Hematopoietic multipotent progenitor cell treated with erythropoietin and hydrocortisone succinate and interleukin-3 and kit ligand, for 6 days (in vitro differentiated cells): Measurements from ENCODE around the gene B4GALNT4.
"Not testable (repeated sequence)": the region's sequence is repeated elsewhere in the genome, so short reads cannot be mapped to it uniquely, and the experiment has no call there.

Experiments
- DNase-seq: peaks from one replicate; pipeline ENCODE4 v3.0.0-alpha.2; 2015

The B4GALNT4 gene

GRCh38 chr11:369336-370018 is at the start of gene B4GALNT4:
TSS of gene B4GALNT4 (plus strand) at chr11:369499. CDS start at chr11:369804, 305 bp downstream.
- no peak for DNase-seq

GRCh38 chr11:319888-320273 is 49.4 kb upstream of the B4GALNT4 start:
- DNase-seq: not testable (repeated sequence)

- DNase-seq: no peak
Observed at GRCh38 chr11:324156-324555, 45.1 kb upstream of the B4GALNT4 start.

- DNase-seq: not testable (repeated sequence)
Observed at GRCh38 chr11:324593-325517, 44.4 kb upstream of the B4GALNT4 start.

- no peak for DNase-seq
Observed at GRCh38 chr11:325796-326591, 43.3 kb upstream of the B4GALNT4 start.

- no peak for DNase-seq
Observed at GRCh38 chr11:326592-326841, 42.8 kb upstream of the B4GALNT4 start.

GRCh38 chr11:326842-327580 is 42.3 kb upstream of the B4GALNT4 start:
- DNase-seq: peak; percentile 76

GRCh38 chr11:327581-327923 is 41.7 kb upstream of the B4GALNT4 start:
- no peak for DNase-seq

GRCh38 chr11:328012-328411 is 41.3 kb upstream of the B4GALNT4 start:
- DNase-seq: no peak

- DNase-seq: not testable (repeated sequence)
Observed at GRCh38 chr11:328516-329100, 40.7 kb upstream of the B4GALNT4 start.

GRCh38 chr11:329886-330253 is 39.4 kb upstream of the B4GALNT4 start:
- no peak for DNase-seq

- DNase-seq: no peak
Observed at GRCh38 chr11:330307-330693, 39.0 kb upstream of the B4GALNT4 start.

GRCh38 chr11:330694-331357 is 38.5 kb upstream of the B4GALNT4 start:
- DNase-seq: no peak

GRCh38 chr11:331358-332060 is 37.8 kb upstream of the B4GALNT4 start:
- DNase-seq: no peak

- DNase-seq: no peak
Observed at GRCh38 chr11:332651-333480, 36.4 kb upstream of the B4GALNT4 start.

GRCh38 chr11:333616-334263 is 35.6 kb upstream of the B4GALNT4 start:
- DNase-seq: not testable (repeated sequence)

- DNase-seq: no peak
Observed at GRCh38 chr11:334264-334994, 34.9 kb upstream of the B4GALNT4 start.

GRCh38 chr11:335779-336658 is 33.3 kb upstream of the B4GALNT4 start:
- peak; percentile 23 for DNase-seq
